Body of pancreas (tissue), 4 donors: ENCODE results near the gene CNTNAP5.

Experiments
- CTCF ChIP-seq, 7 experiments: fragments of 450-650 bp in 4 of 7; fragments of 200-600 bp in 3 of 7; sonication (generic) in 3 of 7; IDR thresholded peaks; one replicate each; pipeline ENCODE4 v1.5.1; 2016 to 2019; ENCODE audit warnings: antibody characterized with exemption in 7 of 7
- POLR2A ChIP-seq, 3 donors: fragments of 450-650 bp; IDR thresholded peaks; one replicate each; pipeline ENCODE4 v1.6.1; 2016; ENCODE audit warnings: antibody characterized with exemption in 3 of 3, mild to moderate bottlenecking in 2 of 3

- TF ChIP-seq CTCF (IDR thresholded peaks at IDR 0.05) (no peak), POLR2A (IDR thresholded peaks at IDR 0.05) (no peak)
These were observed 186.4 kb downstream of the CNTNAP5 start for GRCh38 chr2:124211461-124211860.
